ENCODE data around the gene MLH3. TPM values are rescaled to one million over a fixed set of nuclear protein-coding genes. Genes with fewer than 3 reads are reported as not detected.

MLH3 gene
- total and polyA plus RNA-seq, 2 of the 13 experiments (the other 11 are each of a cell fraction or from before 2014, with no cell fraction given): 14.4 to 24.8 TPM

DNA sequence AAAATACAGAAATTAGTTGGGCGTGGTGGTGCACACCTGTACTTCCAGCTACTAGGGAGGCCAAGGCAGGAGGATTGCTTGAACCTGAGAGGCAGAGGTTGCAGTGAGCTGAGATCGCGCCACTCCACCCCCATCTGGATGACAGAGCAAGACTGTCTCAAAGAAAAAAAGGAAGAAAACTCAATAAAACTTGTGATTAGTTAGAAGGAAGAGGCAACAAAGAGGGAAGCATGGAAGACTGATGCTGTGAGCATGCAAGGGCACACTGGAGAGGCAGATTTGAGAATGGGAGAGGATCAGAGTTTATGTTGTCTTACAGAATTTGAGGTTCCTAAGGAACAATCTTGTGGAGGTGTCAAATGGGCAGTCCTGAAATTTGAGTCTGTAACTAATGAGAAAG lies 15.4 kb upstream of the MLH3 start:
- H3K36me3 ChIP-seq (replicated peaks in 1 of 2; ENCODE audit: control insufficient read depth in 1 of 2, insufficient read depth in 2 of 2, low read length in 2 of 2): no peaks in the 10 kb centered on the region
- peaks cover 54% of the 10 kb centered on the region for H3K4me1 ChIP-seq (ENCODE audit: insufficient read depth, low read length)
- no peak overlapping the region for H3K4me3 ChIP-seq (replicated peaks in 1 of 3; ENCODE audit: insufficient read depth in 1 of 3, low read depth in 2 of 3, low read length in 3 of 3)
- no peak overlapping the region for H2AFZ ChIP-seq (ENCODE audit: low read length)
- ChIA-PET POLR2A (interaction anchor here (1.4 kb wide), 1 partner anchor 112 kb away, joined by 3 read pairs; the partner anchor contains the start of gene PGF), CTCF (ENCODE audit: low intra/inter-chr PET ratio, low total read pairs) (no interaction called here)
- TF ChIP-seq RXRB (CRISPR knock-in tag; IDR thresholded peaks at IDR 0.05; ENCODE audit: borderline replicate concordance): no peak
- no peak for TF ChIP-seq KAT2B (IDR thresholded peaks at IDR 0.05; ENCODE audit: borderline replicate concordance, low read depth, low read length)
- no peak for TF ChIP-seq ZSCAN25 (CRISPR knock-in tag; IDR thresholded peaks at IDR 0.05)
- TF ChIP-seq BHLHE40 (IDR thresholded peaks at IDR 0.05; ENCODE audit: low read length): no peak
- peak; percentile 10; the same call in 1 of the 2 replicates for TF ChIP-seq ZNF460 (CRISPR knock-in tag; IDR thresholded peaks at IDR 0.05; ENCODE audit: borderline replicate concordance)
- TF ChIP-seq MEIS1 (CRISPR knock-in tag; IDR thresholded peaks at IDR 0.05; ENCODE audit: borderline replicate concordance): no peak
- no peak overlapping the region for H3K4me2 ChIP-seq (ENCODE audit: low read depth, low read length)
- H3K27ac ChIP-seq (ENCODE audit: extremely low read length, insufficient read depth, low read length): no peak overlapping the region
- in situ Hi-C loops (cut with HindIII; ENCODE audit: extremely low pct_ligation_motif_present, low pct_unique_long_range_greater_than_20kb) (no loop called here), intact Hi-C loops (cut with micrococcal nuclease; ENCODE audit: unreplicated experiment) (loop anchor here (10.0 kb wide), 1 partner anchor 62 kb away; the partner anchor contains the start of gene EIF2B2)
- no peak overlapping the region for H3K9ac ChIP-seq (ENCODE audit: insufficient read depth, low read depth, low read length)
- peaks cover 26% of the 10 kb centered on the region for H3K79me2 ChIP-seq (ENCODE audit: insufficient read depth, low read length)
- 100% methylated on average over 3 of the region's 3 CpGs for WGBS (ENCODE audit: low lambda C conversion rate)
- no peaks in the 10 kb centered on the region for H4K20me1 ChIP-seq (ENCODE audit: insufficient read depth, low read length)
- H3K27me3 ChIP-seq (ENCODE audit: control insufficient read depth in 1 of 2, insufficient read depth in 2 of 2, low read length in 2 of 2): no peaks in the 10 kb centered on the region; a peak in 1 of 5 replicates
- H3K9me3 ChIP-seq (ENCODE audit: low read length): no peaks in the 10 kb centered on the region
- FAIRE-seq (no peak), ATAC-seq (no peak), DNase-seq (ENCODE audit: low spot score) (no peak)
- no TSS peak for BruUV-seq (replicated peaks)

DNA sequence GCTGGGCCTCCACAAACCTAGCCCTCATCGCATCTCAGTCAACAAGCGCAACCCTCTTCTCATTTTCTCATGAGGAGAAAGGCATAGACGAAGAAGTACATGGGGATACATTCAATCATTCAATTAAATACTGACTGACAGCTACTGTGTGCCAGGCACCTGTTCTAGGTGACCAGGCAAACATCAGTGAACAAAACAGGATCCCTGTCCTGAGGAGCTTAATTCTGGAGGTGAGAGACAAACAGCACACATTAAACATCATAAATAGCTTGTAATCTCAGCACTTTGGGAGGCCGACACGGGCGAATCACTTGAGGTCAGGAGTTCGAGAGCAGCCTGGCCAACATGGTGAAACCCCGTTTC lies 12.9 kb upstream of the MLH3 start:
- H3K36me3 ChIP-seq (replicated peaks in 1 of 2; ENCODE audit: control insufficient read depth in 1 of 2, insufficient read depth in 2 of 2, low read length in 2 of 2): peaks cover 0 to 3% of the 10 kb centered on the region in 2 experiments; a peak in 1 of 5 replicates
- H3K9me3 ChIP-seq (ENCODE audit: low read length): no peaks in the 10 kb centered on the region
- 55% methylated on average over 8 of the region's 8 CpGs for WGBS (ENCODE audit: low lambda C conversion rate)
- ChIA-PET POLR2A (interaction anchor here (0.6 to 1.7 kb wide), 5 partner anchors 14 to 141 kb away, joined by 3 to 18 read pairs (median 4); partner anchors contain the start of genes MLH3 and RPS6KL1), CTCF (ENCODE audit: low intra/inter-chr PET ratio, low total read pairs) (no interaction called here)
- H3K79me2 ChIP-seq (ENCODE audit: insufficient read depth, low read length): peaks cover 26% of the 10 kb centered on the region
- no peak for TF ChIP-seq CBX2 (IDR thresholded peaks at IDR 0.05; ENCODE audit: low read depth, low read length)
- no peak for TF ChIP-seq CBX2 (CRISPR knock-in tag; IDR thresholded peaks at IDR 0.05; ENCODE audit: low read depth)
- 0 out of 2 replicates have a peak, but pooled peaks have one; percentile 9 for TF ChIP-seq RFXAP (CRISPR knock-in tag; IDR thresholded peaks at IDR 0.05; ENCODE audit: borderline replicate concordance)
- TF ChIP-seq SAP130 (CRISPR knock-in tag; IDR thresholded peaks at IDR 0.05; ENCODE audit: low read depth): peak; percentile 5; the same call in 1 of the 2 replicates
- TF ChIP-seq HMG20A (CRISPR knock-in tag; IDR thresholded peaks at IDR 0.05; ENCODE audit: borderline replicate concordance): no peak
- TF ChIP-seq, protein P1, sequence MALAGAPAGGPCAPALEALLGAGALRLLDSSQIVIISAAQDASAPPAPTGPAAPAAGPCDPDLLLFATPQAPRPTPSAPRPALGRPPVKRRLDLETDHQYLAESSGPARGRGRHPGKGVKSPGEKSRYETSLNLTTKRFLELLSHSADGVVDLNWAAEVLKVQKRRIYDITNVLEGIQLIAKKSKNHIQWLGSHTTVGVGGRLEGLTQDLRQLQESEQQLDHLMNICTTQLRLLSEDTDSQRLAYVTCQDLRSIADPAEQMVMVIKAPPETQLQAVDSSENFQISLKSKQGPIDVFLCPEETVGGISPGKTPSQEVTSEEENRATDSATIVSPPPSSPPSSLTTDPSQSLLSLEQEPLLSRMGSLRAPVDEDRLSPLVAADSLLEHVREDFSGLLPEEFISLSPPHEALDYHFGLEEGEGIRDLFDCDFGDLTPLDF (CRISPR knock-in tag; IDR thresholded peaks at IDR 0.05): 0 out of 2 replicates have a peak, but pooled peaks have one; percentile 17
- peak; percentile 0; the same call in 1 of the 2 replicates for TF ChIP-seq KAT8 (CRISPR knock-in tag; IDR thresholded peaks at IDR 0.05)
- H3K4me3 ChIP-seq (replicated peaks in 1 of 3; ENCODE audit: insufficient read depth in 1 of 3, low read depth in 2 of 3, low read length in 3 of 3): peak overlapping the region; percentile 73 to 86 (median 77); a peak in 5 of 6 replicates
- peak overlapping the region; percentile 37 for H3K27ac ChIP-seq (ENCODE audit: extremely low read length, insufficient read depth, low read length)
- in situ Hi-C loops (cut with HindIII; ENCODE audit: extremely low pct_ligation_motif_present, low pct_unique_long_range_greater_than_20kb): no loop called here
- H3K9ac ChIP-seq (ENCODE audit: insufficient read depth, low read depth, low read length): peak overlapping the region; percentile 37; the same call in 1 of the 2 replicates
- intact Hi-C loops (cut with micrococcal nuclease; ENCODE audit: unreplicated experiment): loop anchor here (10.0 kb wide), 1 partner anchor 59 kb away; the partner anchor contains the start of gene EIF2B2
- ATAC-seq: peak; percentile 10
- H2AFZ ChIP-seq (ENCODE audit: low read length): no peak overlapping the region
- H3K27me3 ChIP-seq (ENCODE audit: control insufficient read depth in 1 of 2, insufficient read depth in 2 of 2, low read length in 2 of 2): no peaks in the 10 kb centered on the region; a peak in 1 of 5 replicates
- no TSS peak for BruUV-seq (replicated peaks)
- no peaks in the 10 kb centered on the region for H4K20me1 ChIP-seq (ENCODE audit: insufficient read depth, low read length)
- FAIRE-seq: no peak
- H3K4me1 ChIP-seq (ENCODE audit: insufficient read depth, low read length): peaks cover 35% of the 10 kb centered on the region
- H3K4me2 ChIP-seq (ENCODE audit: low read depth, low read length): peak overlapping the region; percentile 94
- DNase-seq (ENCODE audit: low spot score): no peak

Measured in HepG2 (cell line).